ENCODE data around the gene C6orf52. TPM values are rescaled to one million over a fixed set of nuclear protein-coding genes. Genes with fewer than 3 reads are reported as not detected.

Gene C6orf52
- total RNA-seq, 1 donor from 2014 or later = 3.5 TPM

- no peaks in the 10 kb centered on the region for H3K4me1 Mint-ChIP-seq (ENCODE audit: low read depth)
- peaks cover 18% of the 10 kb centered on the region for H3K36me3 Mint-ChIP-seq (ENCODE audit: insufficient read depth)
- H3K27ac Mint-ChIP-seq = no peak overlapping the region
- H3K9me3 Mint-ChIP-seq (ENCODE audit: low read depth) = no peaks in the 10 kb centered on the region
- no peaks in the 10 kb centered on the region for H3K27me3 Mint-ChIP-seq
- DNase-seq (ENCODE audit: low spot score, unreplicated experiment) = no peak
- no peak for TF ChIP-seq CTCF (IDR thresholded peaks at IDR 0.05; ENCODE audit: unreplicated experiment)
- no peak overlapping the region for H3K4me3 Mint-ChIP-seq (ENCODE audit: low read depth)
These were observed 39.4 kb upstream of the C6orf52 start for GRCh38 chr6:10733863-10734262.

- H3K27ac Mint-ChIP-seq = no peak overlapping the region
- H3K27me3 Mint-ChIP-seq = no peaks in the 10 kb centered on the region
- H3K4me3 Mint-ChIP-seq (ENCODE audit: low read depth) = no peak overlapping the region
- H3K36me3 Mint-ChIP-seq (ENCODE audit: insufficient read depth) = peaks cover 15% of the 10 kb centered on the region
- H3K4me1 Mint-ChIP-seq (ENCODE audit: low read depth) = no peaks in the 10 kb centered on the region
- DNase-seq (ENCODE audit: low spot score, unreplicated experiment) = no peak
- no peaks in the 10 kb centered on the region for H3K9me3 Mint-ChIP-seq (ENCODE audit: low read depth)
- no peak for TF ChIP-seq CTCF (IDR thresholded peaks at IDR 0.05; ENCODE audit: unreplicated experiment)
These were observed 38.8 kb upstream of the C6orf52 start for GRCh38 chr6:10733151-10733715.

GRCh38 chr6:10730254-10730653 lies 35.8 kb upstream of the C6orf52 start:
- Mint-ChIP-seq H3K27me3 (no peaks in the 10 kb centered on the region), H3K27ac (no peak overlapping the region), H3K9me3 (ENCODE audit: low read depth) (no peaks in the 10 kb centered on the region), H3K4me3 (ENCODE audit: low read depth) (no peak overlapping the region), H3K36me3 (ENCODE audit: insufficient read depth) (peaks cover 23% of the 10 kb centered on the region), H3K4me1 (ENCODE audit: low read depth) (peaks cover 7% of the 10 kb centered on the region)
- DNase-seq (ENCODE audit: low spot score, unreplicated experiment) = no peak
- TF ChIP-seq CTCF (IDR thresholded peaks at IDR 0.05; ENCODE audit: unreplicated experiment) = no peak

- Mint-ChIP-seq H3K27me3 (no peaks in the 10 kb centered on the region), H3K4me1 (ENCODE audit: low read depth) (peaks cover 26% of the 10 kb centered on the region), H3K9me3 (ENCODE audit: low read depth) (no peaks in the 10 kb centered on the region), H3K27ac (peak overlapping the region; percentile 14), H3K4me3 (ENCODE audit: low read depth) (peak overlapping the region; percentile 49), H3K36me3 (ENCODE audit: insufficient read depth) (peaks cover 13% of the 10 kb centered on the region)
- no peak for TF ChIP-seq CTCF (IDR thresholded peaks at IDR 0.05; ENCODE audit: unreplicated experiment)
- DNase-seq (ENCODE audit: low spot score, unreplicated experiment) = no peak
These were observed 31.3 kb upstream of the C6orf52 start for GRCh38 chr6:10725716-10726115.

GRCh38 chr6:10725044-10725443 lies 30.6 kb upstream of the C6orf52 start:
- TF ChIP-seq CTCF (IDR thresholded peaks at IDR 0.05; ENCODE audit: unreplicated experiment) = no peak

More at GRCh38 chr6:10725044-10725443, 30.6 kb upstream of the C6orf52 start:
- Mint-ChIP-seq H3K27me3 (no peaks in the 10 kb centered on the region), H3K4me3 (ENCODE audit: low read depth) (peak overlapping the region; percentile 86), H3K4me1 (ENCODE audit: low read depth) (peaks cover 26% of the 10 kb centered on the region), H3K27ac (no peak overlapping the region), H3K9me3 (ENCODE audit: low read depth) (no peaks in the 10 kb centered on the region), H3K36me3 (ENCODE audit: insufficient read depth) (peaks cover 8% of the 10 kb centered on the region)
- DNase-seq (ENCODE audit: low spot score, unreplicated experiment) = no peak

Data from progenitor cell of endocrine pancreas (in vitro differentiated cells).